SK-N-SH treated with all-trans-retinoic acid at 6 μM for 48 hours (cell line): ENCODE measurements around the gene LRBA.

Source experiments
- ATAC-seq: fragments of 200-7000 bp; cut with Tn5 transposase; 3 replicates; pipeline ENCODE4 v1.9.1; 2020; ENCODE audit warnings: mild to moderate bottlenecking, moderate library complexity
- ARNTL ChIP-seq: fragments of 450-650 bp; formaldehyde crosslinking; IDR thresholded peaks from 2 replicates; pipeline ENCODE4 v1.5.0; 2020; ENCODE audit warnings: low read depth, mild to moderate bottlenecking, moderate library complexity, borderline replicate concordance
- BACH2 ChIP-seq: fragments of 250-450 bp; sonication (Bioruptor Pico); IDR thresholded peaks from 2 replicates; pipeline ENCODE4 v1.9.0; 2021; ENCODE audit warnings: mild to moderate bottlenecking, borderline replicate concordance
- CSDC2 ChIP-seq: fragments of 250-450 bp; sonication (Bioruptor Pico); IDR thresholded peaks from 2 replicates; pipeline ENCODE4 v1.5.0; 2020; ENCODE audit warnings: mild to moderate bottlenecking, moderate library complexity
- ESRRG ChIP-seq: fragments of 250-450 bp; sonication (Bioruptor Pico); IDR thresholded peaks from 2 replicates; pipeline ENCODE4 v1.6.1; 2021; ENCODE audit warnings: mild to moderate bottlenecking
- ISL1 ChIP-seq: fragments of 250-450 bp; sonication (Bioruptor Pico); IDR thresholded peaks from 2 replicates; pipeline ENCODE4 v2.1.2; 2022; ENCODE audit warnings: mild to moderate bottlenecking, moderate library complexity
- OSR1 ChIP-seq: fragments of 250-450 bp; sonication (Bioruptor Pico); IDR thresholded peaks from 2 replicates; pipeline ENCODE4 v1.8.0; 2022; ENCODE audit warnings: moderate library complexity, mild to moderate bottlenecking, inconsistent platforms
- PPARA ChIP-seq: fragments of 250-450 bp; sonication (Bioruptor Pico); IDR thresholded peaks from 2 replicates; pipeline ENCODE4 v1.5.0; 2020; ENCODE audit warnings: mild to moderate bottlenecking, borderline replicate concordance
- RARB ChIP-seq: fragments of 250-450 bp; sonication (Bioruptor Pico); IDR thresholded peaks from 2 replicates; pipeline ENCODE4 v1.8.0; 2021; ENCODE audit warnings: mild to moderate bottlenecking, moderate library complexity
- SNAI2 ChIP-seq: fragments of 250-450 bp; sonication (Bioruptor Pico); IDR thresholded peaks from 2 replicates; pipeline ENCODE4 v1.5.0; 2020; ENCODE audit warnings: mild to moderate bottlenecking, moderate library complexity
- TCF4 ChIP-seq: fragments of 250-450 bp; sonication (Bioruptor Pico); IDR thresholded peaks from 2 replicates; pipeline ENCODE4 v1.8.0; 2021; ENCODE audit warnings: mild to moderate bottlenecking, moderate library complexity, borderline replicate concordance
- TOX ChIP-seq: fragments of 250-450 bp; sonication (Bioruptor Pico); IDR thresholded peaks from 2 replicates; pipeline ENCODE4 v1.8.0; 2021; ENCODE audit warnings: mild to moderate bottlenecking, moderate library complexity, borderline replicate concordance
- ZC3H10 ChIP-seq: fragments of 250-450 bp; sonication (Bioruptor Pico); IDR thresholded peaks from 2 replicates; pipeline ENCODE4 v1.5.1; 2021; ENCODE audit warnings: mild to moderate bottlenecking, moderate library complexity
- ZFP30 ChIP-seq: fragments of 450-650 bp; formaldehyde crosslinking; IDR thresholded peaks from 2 replicates; pipeline ENCODE4 v1.5.0; 2022; ENCODE audit warnings: mild to moderate bottlenecking, moderate library complexity
- ZNF565 ChIP-seq: fragments of 450-650 bp; formaldehyde crosslinking; conservative IDR thresholded peaks from 2 replicates; pipeline ENCODE4 v1.5.0; 2020; ENCODE audit warnings: low read depth, mild to moderate bottlenecking, moderate library complexity
- ZNF70 ChIP-seq: fragments of 450-650 bp; formaldehyde crosslinking; IDR thresholded peaks from 2 replicates; pipeline ENCODE4 v1.5.0; 2020; ENCODE audit warnings: mild to moderate bottlenecking, moderate library complexity
- ZNF8 ChIP-seq: fragments of 450-650 bp; formaldehyde crosslinking; IDR thresholded peaks from 2 replicates; pipeline ENCODE4 v1.5.0; 2020; ENCODE audit warnings: mild to moderate bottlenecking, moderate library complexity
- TF ChIP-seq, protein P1 (sequence below): fragments of 250-450 bp; sonication (Bioruptor Pico); IDR thresholded peaks from 2 replicates; pipeline ENCODE4 v1.8.0; 2021; ENCODE audit warnings: low read depth, mild to moderate bottlenecking, moderate library complexity, borderline replicate concordance
- TF ChIP-seq, protein P2 (sequence below): fragments of 250-450 bp; sonication (Bioruptor Pico); IDR thresholded peaks from 2 replicates; pipeline ENCODE4 v1.5.1; 2021; ENCODE audit warnings: mild to moderate bottlenecking, moderate library complexity
- TF ChIP-seq, protein P3 (sequence below): fragments of 250-450 bp; sonication (Bioruptor Pico); IDR thresholded peaks from 2 replicates; pipeline ENCODE4 v1.8.0; 2020; ENCODE audit warnings: mild to moderate bottlenecking, moderate library complexity, borderline replicate concordance
- TF ChIP-seq, protein P4 (sequence below): fragments of 250-450 bp; sonication (Bioruptor Pico); IDR thresholded peaks from 2 replicates; pipeline ENCODE4 v1.5.1; 2020; ENCODE audit warnings: low read depth, mild to moderate bottlenecking, moderate library complexity
- TF ChIP-seq, protein P5 (sequence below): fragments of 250-450 bp; sonication (Bioruptor Pico); IDR thresholded peaks from 2 replicates; pipeline ENCODE4 v1.5.0; 2020; ENCODE audit warnings: mild to moderate bottlenecking, moderate library complexity

Gene LRBA

DNA sequence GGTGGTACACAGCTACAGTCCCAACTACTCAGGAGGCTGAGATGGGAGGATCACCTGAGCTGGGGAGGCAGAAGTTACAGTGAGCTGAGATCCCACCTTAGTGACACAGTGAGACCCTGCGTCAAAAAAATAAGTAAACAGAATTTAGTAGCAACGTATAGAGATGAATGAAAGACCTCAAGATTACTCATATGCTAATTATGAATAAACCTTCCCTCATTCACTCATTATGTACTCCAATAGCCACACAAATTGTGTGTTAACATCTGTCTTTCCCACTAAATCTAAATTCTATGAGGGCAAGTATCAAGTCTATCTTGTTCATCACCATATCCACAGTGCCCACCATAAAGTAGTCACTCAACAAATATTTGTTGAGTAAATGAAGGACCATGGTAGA lies 111.5 kb downstream of the LRBA start:
- TF ChIP-seq ZNF565 = no peak
- no peak for TF ChIP-seq BACH2 (CRISPR knock-in tag)
- TF ChIP-seq SNAI2 (CRISPR knock-in tag) = no peak
- TF ChIP-seq ZC3H10 (CRISPR knock-in tag) = no peak
- no peak for TF ChIP-seq RARB (CRISPR knock-in tag)
- TF ChIP-seq ZNF8 (CRISPR knock-in tag) = no peak
- TF ChIP-seq ZNF70 (CRISPR knock-in tag) = no peak
- no peak for TF ChIP-seq ESRRG (CRISPR knock-in tag)
- TF ChIP-seq CSDC2 (CRISPR knock-in tag) = no peak
- TF ChIP-seq, protein P1, sequence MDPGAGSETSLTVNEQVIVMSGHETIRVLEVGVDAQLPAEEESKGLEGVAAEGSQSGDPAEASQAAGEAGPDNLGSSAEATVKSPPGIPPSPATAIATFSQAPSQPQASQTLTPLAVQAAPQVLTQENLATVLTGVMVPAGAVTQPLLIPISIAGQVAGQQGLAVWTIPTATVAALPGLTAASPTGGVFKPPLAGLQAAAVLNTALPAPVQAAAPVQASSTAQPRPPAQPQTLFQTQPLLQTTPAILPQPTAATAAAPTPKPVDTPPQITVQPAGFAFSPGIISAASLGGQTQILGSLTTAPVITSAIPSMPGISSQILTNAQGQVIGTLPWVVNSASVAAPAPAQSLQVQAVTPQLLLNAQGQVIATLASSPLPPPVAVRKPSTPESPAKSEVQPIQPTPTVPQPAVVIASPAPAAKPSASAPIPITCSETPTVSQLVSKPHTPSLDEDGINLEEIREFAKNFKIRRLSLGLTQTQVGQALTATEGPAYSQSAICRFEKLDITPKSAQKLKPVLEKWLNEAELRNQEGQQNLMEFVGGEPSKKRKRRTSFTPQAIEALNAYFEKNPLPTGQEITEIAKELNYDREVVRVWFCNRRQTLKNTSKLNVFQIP (CRISPR knock-in tag) = no peak
- TF ChIP-seq ISL1 (CRISPR knock-in tag) = no peak
- TF ChIP-seq OSR1 = no peak
- no peak for TF ChIP-seq PPARA
- TF ChIP-seq TCF4 = no peak

DNA sequence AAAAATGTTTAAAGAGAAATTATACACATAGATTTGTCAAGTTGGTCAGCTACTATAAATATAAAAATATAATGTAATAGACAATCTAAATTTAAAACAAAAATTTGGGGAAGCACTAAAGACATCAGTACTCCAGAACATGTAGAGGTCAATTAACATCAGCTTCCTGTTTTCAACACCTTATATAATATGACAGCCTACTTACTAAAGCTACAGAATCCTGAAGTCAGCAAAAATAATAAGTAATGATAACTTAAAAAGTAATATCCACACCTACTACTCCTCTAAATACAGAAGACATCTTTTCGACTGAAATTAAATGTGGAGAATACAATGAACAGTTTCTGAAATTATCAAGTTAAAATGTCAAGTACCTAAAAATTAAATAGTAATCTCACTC lies 118.6 kb downstream of the LRBA start:
- TF ChIP-seq PPARA = no peak
- TF ChIP-seq, protein P1 (CRISPR knock-in tag) = no peak
- TF ChIP-seq TCF4 = no peak
- no peak for TF ChIP-seq ISL1 (CRISPR knock-in tag)
- no peak for TF ChIP-seq ESRRG (CRISPR knock-in tag)
- ATAC-seq = no peak

More for the DNA sequence above, 111.5 kb downstream of the LRBA start:
- ATAC-seq = no peak

DNA sequence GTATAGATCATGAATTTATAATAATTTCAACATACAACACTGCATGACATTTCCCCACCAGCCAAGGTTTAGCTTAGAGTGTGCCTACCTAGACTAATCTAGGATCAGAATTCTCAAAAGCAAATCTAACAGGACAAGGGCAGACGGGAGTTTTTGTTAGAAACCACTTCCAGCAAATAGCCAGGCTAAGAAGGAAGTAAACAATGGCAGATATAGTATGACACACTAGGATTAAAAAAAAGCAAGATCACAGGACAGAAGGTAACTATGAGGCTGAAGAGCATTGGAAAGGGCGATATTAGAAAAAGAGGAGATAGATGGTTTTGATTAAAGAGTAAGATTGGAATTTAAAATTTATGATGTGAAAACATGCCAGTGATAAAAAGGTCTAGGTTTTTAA lies 124.8 kb downstream of the LRBA start:
- TF ChIP-seq, protein P2, sequence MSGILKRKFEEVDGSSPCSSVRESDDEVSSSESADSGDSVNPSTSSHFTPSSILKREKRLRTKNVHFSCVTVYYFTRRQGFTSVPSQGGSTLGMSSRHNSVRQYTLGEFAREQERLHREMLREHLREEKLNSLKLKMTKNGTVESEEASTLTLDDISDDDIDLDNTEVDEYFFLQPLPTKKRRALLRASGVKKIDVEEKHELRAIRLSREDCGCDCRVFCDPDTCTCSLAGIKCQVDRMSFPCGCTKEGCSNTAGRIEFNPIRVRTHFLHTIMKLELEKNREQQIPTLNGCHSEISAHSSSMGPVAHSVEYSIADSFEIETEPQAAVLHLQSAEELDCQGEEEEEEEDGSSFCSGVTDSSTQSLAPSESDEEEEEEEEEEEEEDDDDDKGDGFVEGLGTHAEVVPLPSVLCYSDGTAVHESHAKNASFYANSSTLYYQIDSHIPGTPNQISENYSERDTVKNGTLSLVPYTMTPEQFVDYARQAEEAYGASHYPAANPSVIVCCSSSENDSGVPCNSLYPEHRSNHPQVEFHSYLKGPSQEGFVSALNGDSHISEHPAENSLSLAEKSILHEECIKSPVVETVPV = no peak
- TF ChIP-seq OSR1 = no peak
- no peak for TF ChIP-seq RARB (CRISPR knock-in tag)
- no peak for TF ChIP-seq ARNTL (CRISPR knock-in tag)
- TF ChIP-seq CSDC2 (CRISPR knock-in tag) = no peak
- TF ChIP-seq, protein P3, sequence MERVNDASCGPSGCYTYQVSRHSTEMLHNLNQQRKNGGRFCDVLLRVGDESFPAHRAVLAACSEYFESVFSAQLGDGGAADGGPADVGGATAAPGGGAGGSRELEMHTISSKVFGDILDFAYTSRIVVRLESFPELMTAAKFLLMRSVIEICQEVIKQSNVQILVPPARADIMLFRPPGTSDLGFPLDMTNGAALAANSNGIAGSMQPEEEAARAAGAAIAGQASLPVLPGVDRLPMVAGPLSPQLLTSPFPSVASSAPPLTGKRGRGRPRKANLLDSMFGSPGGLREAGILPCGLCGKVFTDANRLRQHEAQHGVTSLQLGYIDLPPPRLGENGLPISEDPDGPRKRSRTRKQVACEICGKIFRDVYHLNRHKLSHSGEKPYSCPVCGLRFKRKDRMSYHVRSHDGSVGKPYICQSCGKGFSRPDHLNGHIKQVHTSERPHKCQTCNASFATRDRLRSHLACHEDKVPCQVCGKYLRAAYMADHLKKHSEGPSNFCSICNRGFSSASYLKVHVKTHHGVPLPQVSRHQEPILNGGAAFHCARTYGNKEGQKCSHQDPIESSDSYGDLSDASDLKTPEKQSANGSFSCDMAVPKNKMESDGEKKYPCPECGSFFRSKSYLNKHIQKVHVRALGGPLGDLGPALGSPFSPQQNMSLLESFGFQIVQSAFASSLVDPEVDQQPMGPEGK (CRISPR knock-in tag) = no peak
- TF ChIP-seq BACH2 (CRISPR knock-in tag) = no peak
- no peak for TF ChIP-seq ZFP30
- TF ChIP-seq ZC3H10 (CRISPR knock-in tag) = no peak
- TF ChIP-seq SNAI2 (CRISPR knock-in tag) = no peak
- no peak for TF ChIP-seq TOX (CRISPR knock-in tag)
- TF ChIP-seq, protein P4, sequence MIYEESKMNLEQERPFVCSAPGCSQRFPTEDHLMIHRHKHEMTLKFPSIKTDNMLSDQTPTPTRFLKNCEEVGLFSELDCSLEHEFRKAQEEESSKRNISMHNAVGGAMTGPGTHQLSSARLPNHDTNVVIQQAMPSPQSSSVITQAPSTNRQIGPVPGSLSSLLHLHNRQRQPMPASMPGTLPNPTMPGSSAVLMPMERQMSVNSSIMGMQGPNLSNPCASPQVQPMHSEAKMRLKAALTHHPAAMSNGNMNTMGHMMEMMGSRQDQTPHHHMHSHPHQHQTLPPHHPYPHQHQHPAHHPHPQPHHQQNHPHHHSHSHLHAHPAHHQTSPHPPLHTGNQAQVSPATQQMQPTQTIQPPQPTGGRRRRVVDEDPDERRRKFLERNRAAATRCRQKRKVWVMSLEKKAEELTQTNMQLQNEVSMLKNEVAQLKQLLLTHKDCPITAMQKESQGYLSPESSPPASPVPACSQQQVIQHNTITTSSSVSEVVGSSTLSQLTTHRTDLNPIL (CRISPR knock-in tag) = no peak
- no peak for TF ChIP-seq ZNF8 (CRISPR knock-in tag)
- TF ChIP-seq, protein P1 (CRISPR knock-in tag) = no peak
- TF ChIP-seq, protein P5, sequence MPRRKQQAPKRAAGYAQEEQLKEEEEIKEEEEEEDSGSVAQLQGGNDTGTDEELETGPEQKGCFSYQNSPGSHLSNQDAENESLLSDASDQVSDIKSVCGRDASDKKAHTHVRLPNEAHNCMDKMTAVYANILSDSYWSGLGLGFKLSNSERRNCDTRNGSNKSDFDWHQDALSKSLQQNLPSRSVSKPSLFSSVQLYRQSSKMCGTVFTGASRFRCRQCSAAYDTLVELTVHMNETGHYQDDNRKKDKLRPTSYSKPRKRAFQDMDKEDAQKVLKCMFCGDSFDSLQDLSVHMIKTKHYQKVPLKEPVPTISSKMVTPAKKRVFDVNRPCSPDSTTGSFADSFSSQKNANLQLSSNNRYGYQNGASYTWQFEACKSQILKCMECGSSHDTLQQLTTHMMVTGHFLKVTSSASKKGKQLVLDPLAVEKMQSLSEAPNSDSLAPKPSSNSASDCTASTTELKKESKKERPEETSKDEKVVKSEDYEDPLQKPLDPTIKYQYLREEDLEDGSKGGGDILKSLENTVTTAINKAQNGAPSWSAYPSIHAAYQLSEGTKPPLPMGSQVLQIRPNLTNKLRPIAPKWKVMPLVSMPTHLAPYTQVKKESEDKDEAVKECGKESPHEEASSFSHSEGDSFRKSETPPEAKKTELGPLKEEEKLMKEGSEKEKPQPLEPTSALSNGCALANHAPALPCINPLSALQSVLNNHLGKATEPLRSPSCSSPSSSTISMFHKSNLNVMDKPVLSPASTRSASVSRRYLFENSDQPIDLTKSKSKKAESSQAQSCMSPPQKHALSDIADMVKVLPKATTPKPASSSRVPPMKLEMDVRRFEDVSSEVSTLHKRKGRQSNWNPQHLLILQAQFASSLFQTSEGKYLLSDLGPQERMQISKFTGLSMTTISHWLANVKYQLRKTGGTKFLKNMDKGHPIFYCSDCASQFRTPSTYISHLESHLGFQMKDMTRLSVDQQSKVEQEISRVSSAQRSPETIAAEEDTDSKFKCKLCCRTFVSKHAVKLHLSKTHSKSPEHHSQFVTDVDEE (CRISPR knock-in tag) = no peak
- no peak for TF ChIP-seq ISL1 (CRISPR knock-in tag)
- no peak for ATAC-seq
